Measurements from ENCODE around the gene FMO1. TPM values are rescaled to one million over a fixed set of nuclear protein-coding genes. Genes with fewer than 3 reads are reported as not detected.

FMO1 gene
- total and polyA plus RNA-seq, 8 donors = 1.4 to 3.2 (median 2.2) TPM; not detected in 4

DNA sequence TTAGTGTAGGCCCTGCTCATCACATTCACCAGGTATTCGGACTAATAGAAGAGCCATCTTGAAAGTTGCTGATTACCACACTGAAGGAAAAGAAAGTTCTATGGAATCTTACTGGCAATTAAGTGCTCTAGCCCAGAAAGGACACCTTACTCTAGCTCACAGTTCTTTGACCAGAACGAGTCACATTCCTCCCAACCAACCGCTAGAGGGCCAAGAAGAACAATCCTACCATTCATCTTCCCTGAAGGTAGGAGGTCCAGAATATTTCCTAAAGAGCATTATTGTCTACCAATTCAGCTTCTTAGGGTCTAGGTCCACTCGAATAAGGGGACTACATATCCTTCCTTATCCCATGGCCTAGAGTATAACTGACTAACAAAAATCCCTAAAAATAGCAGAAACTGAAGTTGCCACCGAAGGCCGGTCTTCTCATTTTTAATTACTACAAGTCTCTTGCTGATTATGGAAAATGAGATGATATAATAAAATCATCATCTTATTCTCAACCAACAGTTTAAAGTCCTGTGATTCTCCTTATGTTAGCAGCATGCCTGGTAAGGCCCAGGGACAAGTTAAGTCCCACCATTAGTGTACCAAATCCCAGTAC is 2.7 kb upstream of the FMO1 start:
- no peaks in the 10 kb centered on the region for H3K27me3 ChIP-seq
- H3K4me1 ChIP-seq = no peaks in the 10 kb centered on the region
- H3K36me3 ChIP-seq = no peaks in the 10 kb centered on the region
- TF ChIP-seq EP300 (IDR thresholded peaks at IDR 0.05) (no peak), POLR2A (IDR thresholded peaks at IDR 0.05) (no peak), POLR2AphosphoS5 (IDR thresholded peaks at IDR 0.05) (no peak)
- TF ChIP-seq, protein P1, sequence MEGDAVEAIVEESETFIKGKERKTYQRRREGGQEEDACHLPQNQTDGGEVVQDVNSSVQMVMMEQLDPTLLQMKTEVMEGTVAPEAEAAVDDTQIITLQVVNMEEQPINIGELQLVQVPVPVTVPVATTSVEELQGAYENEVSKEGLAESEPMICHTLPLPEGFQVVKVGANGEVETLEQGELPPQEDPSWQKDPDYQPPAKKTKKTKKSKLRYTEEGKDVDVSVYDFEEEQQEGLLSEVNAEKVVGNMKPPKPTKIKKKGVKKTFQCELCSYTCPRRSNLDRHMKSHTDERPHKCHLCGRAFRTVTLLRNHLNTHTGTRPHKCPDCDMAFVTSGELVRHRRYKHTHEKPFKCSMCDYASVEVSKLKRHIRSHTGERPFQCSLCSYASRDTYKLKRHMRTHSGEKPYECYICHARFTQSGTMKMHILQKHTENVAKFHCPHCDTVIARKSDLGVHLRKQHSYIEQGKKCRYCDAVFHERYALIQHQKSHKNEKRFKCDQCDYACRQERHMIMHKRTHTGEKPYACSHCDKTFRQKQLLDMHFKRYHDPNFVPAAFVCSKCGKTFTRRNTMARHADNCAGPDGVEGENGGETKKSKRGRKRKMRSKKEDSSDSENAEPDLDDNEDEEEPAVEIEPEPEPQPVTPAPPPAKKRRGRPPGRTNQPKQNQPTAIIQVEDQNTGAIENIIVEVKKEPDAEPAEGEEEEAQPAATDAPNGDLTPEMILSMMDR (IDR thresholded peaks at IDR 0.05) = peak in 5 of 7 experiments; percentile 42 to 69 (median 64)
- peak in 1 of 2 donors; percentile 69 for DNase-seq
- intact Hi-C loops (cut with DNase I; ENCODE audit: low total_unique reads) = loop anchor here (10.0 kb wide), 1 partner anchor 59 kb away; no protein-coding TSS in a partner anchor
- WGBS, 5 donors = 37 to 40% (median 39%) methylated on average over 6 of the region's 6 CpGs
- H3K4me3 ChIP-seq = no peak overlapping the region
- H3K9me3 ChIP-seq = no peaks in the 10 kb centered on the region
- H3K27ac ChIP-seq = no peak overlapping the region

DNA sequence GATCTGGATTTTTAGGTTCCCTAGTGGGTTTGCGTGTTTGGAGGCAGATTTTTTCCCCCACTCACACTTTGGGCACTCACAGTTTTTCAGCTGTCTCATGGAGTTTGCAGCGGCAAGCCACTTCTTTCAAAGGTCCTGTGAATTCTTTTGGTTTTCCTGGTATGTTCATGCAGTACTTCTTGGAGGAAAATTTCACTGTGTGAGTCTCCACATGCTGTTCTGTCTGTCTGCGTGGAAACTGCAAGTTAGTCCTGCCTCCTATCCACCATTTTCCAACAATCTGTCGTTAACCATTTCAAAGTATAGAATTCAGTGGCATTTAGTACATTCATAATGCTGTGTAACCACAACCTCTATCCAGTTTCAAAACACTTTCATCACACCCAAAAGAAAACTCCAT is 793 bp upstream of the FMO1 start:
- DNase-seq = no peak
- no peak overlapping the region for H3K27ac ChIP-seq
- 81 to 94% (median 89%) methylated on average over 4 of the region's 4 CpGs for WGBS, 5 donors
- H3K4me3 ChIP-seq = no peak overlapping the region
- peaks cover 0 to 16% (median 13%) of the 10 kb centered on the region in 4 donors for H3K4me1 ChIP-seq
- TF ChIP-seq EP300 (IDR thresholded peaks at IDR 0.05) (no peak), POLR2AphosphoS5 (IDR thresholded peaks at IDR 0.05) (no peak), POLR2A (IDR thresholded peaks at IDR 0.05) (no peak)
- TF ChIP-seq, protein P1 (IDR thresholded peaks at IDR 0.05) = no peak
- intact Hi-C loops (cut with DNase I; ENCODE audit: low total_unique reads) = loop anchor here (10.0 kb wide), 1 partner anchor 57 kb away; no protein-coding TSS in a partner anchor
- peaks cover 0 to 14% (median 4%) of the 10 kb centered on the region in 3 donors for H3K27me3 ChIP-seq
- H3K9me3 ChIP-seq = no peaks in the 10 kb centered on the region
- no peaks in the 10 kb centered on the region for H3K36me3 ChIP-seq

DNA sequence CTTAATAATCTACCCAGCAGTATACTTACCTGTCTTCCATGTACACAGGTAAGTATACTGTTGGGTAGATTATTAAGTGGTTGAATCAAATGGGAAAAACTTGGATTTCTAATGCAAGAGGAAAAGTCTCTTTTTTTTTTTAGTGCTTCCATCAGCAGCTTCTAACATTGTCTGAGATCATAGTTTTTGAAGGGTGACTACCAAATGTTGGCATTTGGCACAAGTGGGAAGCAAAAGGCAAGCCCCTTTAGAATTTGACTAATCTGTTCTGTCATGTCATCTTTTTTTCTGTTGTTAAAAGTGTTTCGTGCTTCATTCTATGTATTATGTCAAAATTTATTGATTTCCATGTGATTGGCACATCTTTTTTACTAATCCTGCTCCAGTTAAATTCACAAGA is 547 bp downstream of the FMO1 start:
- intact Hi-C loops (cut with DNase I; ENCODE audit: low total_unique reads) = loop anchor here (10.0 kb wide), 1 partner anchor 56 kb away; no protein-coding TSS in a partner anchor
- Histone ChIP-seq H3K27me3 (peaks cover 0 to 23% (median 4%) of the 10 kb centered on the region in 3 donors), H3K4me1 (peaks cover 0 to 18% (median 13%) of the 10 kb centered on the region in 4 donors), H3K9me3 (no peaks in the 10 kb centered on the region), H3K4me3 (no peak overlapping the region), H3K36me3 (no peaks in the 10 kb centered on the region), H3K27ac (no peak overlapping the region)
- 16 to 98% (median 82%) methylated on average over 1 of the region's 1 CpG for WGBS, 5 donors
- DNase-seq = no peak
- TF ChIP-seq, protein P1 (IDR thresholded peaks at IDR 0.05) = no peak
- TF ChIP-seq EP300 (IDR thresholded peaks at IDR 0.05) (no peak), POLR2A (IDR thresholded peaks at IDR 0.05) (no peak), POLR2AphosphoS5 (IDR thresholded peaks at IDR 0.05) (no peak)

DNA sequence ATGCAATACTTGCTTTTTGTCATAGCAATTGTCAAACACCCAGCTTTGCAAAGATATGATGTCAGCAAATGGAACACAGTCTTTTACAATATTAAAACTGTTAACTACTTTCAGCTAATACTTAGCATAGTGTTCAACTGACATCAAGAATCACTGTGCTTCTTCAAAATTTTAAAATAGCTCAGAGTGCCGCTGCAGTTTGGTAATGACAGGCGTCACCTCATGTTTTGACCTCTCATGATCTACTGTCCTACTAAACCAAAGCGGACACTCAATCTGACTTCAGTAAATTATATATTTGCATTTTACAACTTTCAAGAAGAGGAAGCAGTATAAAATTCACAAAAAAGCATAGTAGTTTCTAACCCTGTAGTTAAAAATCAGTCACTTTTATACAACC is 2.0 kb downstream of the FMO1 start:
- intact Hi-C loops (cut with DNase I; ENCODE audit: low total_unique reads) = no loop called here
- no peak for DNase-seq
- Histone ChIP-seq H3K4me3 (no peak overlapping the region), H3K27ac (peak overlapping the region in 1 of 5 donors; percentile 81), H3K4me1 (peaks cover 0 to 23% (median 13%) of the 10 kb centered on the region in 4 donors), H3K27me3 (peaks cover 0 to 31% (median 4%) of the 10 kb centered on the region in 3 donors), H3K9me3 (no peaks in the 10 kb centered on the region), H3K36me3 (no peaks in the 10 kb centered on the region)
- 90 to 94% (median 93%) methylated on average over 3 of the region's 3 CpGs for WGBS, 5 donors
- no peak for TF ChIP-seq EP300 (IDR thresholded peaks at IDR 0.05)
- TF ChIP-seq POLR2AphosphoS5 (IDR thresholded peaks at IDR 0.05) = no peak
- TF ChIP-seq, protein P1 (IDR thresholded peaks at IDR 0.05) = no peak

Data from stomach (tissue), 9 donors.